ENCODE results near the gene HOXD9.

DNA sequence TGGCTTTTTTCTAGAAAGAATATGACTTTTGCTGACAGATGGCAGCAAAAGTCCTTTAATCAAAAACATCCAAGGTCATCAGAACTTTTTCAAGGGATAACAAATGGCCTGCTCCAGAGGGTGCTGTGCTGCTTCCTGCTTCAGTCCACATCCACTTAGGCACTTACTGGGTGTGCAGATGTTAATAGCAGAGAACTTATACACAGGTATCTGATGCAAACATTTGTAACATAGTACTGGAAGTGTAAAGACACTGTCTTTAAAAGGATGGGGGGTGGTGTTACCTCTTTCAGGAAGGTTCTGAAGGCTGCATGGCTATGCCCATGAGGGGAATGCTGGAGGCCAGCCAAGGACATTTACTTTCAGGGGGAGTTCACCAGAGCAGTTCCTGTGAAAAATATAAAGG, 12.5 kb downstream of the HOXD9 start:
- TF ChIP-seq, protein P1, sequence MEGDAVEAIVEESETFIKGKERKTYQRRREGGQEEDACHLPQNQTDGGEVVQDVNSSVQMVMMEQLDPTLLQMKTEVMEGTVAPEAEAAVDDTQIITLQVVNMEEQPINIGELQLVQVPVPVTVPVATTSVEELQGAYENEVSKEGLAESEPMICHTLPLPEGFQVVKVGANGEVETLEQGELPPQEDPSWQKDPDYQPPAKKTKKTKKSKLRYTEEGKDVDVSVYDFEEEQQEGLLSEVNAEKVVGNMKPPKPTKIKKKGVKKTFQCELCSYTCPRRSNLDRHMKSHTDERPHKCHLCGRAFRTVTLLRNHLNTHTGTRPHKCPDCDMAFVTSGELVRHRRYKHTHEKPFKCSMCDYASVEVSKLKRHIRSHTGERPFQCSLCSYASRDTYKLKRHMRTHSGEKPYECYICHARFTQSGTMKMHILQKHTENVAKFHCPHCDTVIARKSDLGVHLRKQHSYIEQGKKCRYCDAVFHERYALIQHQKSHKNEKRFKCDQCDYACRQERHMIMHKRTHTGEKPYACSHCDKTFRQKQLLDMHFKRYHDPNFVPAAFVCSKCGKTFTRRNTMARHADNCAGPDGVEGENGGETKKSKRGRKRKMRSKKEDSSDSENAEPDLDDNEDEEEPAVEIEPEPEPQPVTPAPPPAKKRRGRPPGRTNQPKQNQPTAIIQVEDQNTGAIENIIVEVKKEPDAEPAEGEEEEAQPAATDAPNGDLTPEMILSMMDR (IDR thresholded peaks at IDR 0.05; ENCODE audit: poor library complexity, severe bottlenecking), result peak; percentile 49
- TF ChIP-seq POLR2AphosphoS5 (IDR thresholded peaks at IDR 0.05) (no peak), MXI1 (conservative IDR thresholded peaks at IDR 0.05; ENCODE audit: poor library complexity, severe bottlenecking) (no peak), RAD21 (conservative IDR thresholded peaks at IDR 0.05) (peak; percentile 53), EZH2 (IDR thresholded peaks at IDR 0.05; ENCODE audit: borderline replicate concordance, insufficient read depth, low read length, poor library complexity, severe bottlenecking) (no peak), SMC3 (conservative IDR thresholded peaks at IDR 0.05; ENCODE audit: poor library complexity) (peak; percentile 64)
- TF ChIP-seq, protein P2, sequence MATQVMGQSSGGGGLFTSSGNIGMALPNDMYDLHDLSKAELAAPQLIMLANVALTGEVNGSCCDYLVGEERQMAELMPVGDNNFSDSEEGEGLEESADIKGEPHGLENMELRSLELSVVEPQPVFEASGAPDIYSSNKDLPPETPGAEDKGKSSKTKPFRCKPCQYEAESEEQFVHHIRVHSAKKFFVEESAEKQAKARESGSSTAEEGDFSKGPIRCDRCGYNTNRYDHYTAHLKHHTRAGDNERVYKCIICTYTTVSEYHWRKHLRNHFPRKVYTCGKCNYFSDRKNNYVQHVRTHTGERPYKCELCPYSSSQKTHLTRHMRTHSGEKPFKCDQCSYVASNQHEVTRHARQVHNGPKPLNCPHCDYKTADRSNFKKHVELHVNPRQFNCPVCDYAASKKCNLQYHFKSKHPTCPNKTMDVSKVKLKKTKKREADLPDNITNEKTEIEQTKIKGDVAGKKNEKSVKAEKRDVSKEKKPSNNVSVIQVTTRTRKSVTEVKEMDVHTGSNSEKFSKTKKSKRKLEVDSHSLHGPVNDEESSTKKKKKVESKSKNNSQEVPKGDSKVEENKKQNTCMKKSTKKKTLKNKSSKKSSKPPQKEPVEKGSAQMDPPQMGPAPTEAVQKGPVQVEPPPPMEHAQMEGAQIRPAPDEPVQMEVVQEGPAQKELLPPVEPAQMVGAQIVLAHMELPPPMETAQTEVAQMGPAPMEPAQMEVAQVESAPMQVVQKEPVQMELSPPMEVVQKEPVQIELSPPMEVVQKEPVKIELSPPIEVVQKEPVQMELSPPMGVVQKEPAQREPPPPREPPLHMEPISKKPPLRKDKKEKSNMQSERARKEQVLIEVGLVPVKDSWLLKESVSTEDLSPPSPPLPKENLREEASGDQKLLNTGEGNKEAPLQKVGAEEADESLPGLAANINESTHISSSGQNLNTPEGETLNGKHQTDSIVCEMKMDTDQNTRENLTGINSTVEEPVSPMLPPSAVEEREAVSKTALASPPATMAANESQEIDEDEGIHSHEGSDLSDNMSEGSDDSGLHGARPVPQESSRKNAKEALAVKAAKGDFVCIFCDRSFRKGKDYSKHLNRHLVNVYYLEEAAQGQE (IDR thresholded peaks at IDR 0.05; ENCODE audit: borderline replicate concordance), result no peak

Measured in neural cell (in vitro differentiated cells).